Hematopoietic multipotent progenitor cell treated with erythropoietin and hydrocortisone succinate and interleukin-3 and kit ligand, for 8 days (in vitro differentiated cells): Measurements from ENCODE around the gene LDAF1.
"Not testable (repeated sequence)": the region's sequence is repeated elsewhere in the genome, so short reads cannot be mapped to it uniquely, and the experiment has no call there.

Experiments
- DNase-seq: peaks from one replicate; pipeline ENCODE4 v3.0.0-alpha.2; 2015

The LDAF1 gene

DNA sequence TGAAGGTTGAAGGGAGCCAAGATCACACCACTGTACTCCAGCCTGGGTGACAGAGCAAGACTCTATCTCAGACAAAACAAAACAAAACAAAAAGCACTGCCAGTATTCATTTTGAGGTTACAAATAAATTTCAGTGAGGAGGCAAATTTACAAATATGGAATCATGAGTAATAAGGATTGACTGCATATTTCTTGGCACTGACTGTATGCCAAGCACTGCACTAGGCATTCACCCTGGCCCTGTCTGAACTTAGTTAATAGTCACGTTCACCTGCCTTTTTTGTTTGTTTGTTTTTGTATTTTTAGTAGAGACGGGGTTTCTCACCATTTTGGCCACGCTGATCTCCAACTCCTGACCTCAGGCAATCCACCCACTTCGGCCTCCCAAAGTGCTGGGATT lies 5.1 kb downstream of the LDAF1 start:
- DNase-seq = no peak

DNA sequence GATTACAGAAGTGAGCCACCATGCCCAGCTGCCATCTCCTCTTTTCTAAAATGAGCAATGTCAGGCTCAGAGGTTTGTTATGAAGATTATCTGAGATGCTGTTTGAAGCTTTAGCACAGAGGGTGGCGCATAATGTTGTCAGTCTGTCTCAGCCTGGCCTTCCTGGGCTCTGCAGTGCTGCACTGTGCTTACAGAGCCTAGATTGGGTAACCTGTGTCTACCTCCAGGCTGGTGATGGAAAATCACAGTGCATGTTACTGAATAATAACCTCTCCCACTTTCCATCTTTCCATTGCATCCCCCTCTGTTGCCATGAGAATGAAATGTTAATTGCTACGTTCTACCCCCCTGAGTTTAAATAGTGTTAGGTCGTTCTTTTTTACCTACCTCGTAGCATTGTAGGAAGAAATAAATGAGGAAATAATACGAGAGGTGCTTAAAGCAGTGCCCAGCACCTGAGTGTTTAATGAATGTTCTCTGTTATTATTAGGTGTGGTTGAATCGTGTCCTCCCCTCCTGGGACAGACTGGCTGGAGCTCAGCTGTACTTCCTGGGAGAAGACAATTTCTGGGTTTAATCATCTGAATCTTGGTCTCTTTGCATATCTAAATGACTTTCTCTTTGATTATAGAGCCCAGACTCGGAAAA lies 6.2 kb downstream of the LDAF1 start:
- DNase-seq = no peak

DNA sequence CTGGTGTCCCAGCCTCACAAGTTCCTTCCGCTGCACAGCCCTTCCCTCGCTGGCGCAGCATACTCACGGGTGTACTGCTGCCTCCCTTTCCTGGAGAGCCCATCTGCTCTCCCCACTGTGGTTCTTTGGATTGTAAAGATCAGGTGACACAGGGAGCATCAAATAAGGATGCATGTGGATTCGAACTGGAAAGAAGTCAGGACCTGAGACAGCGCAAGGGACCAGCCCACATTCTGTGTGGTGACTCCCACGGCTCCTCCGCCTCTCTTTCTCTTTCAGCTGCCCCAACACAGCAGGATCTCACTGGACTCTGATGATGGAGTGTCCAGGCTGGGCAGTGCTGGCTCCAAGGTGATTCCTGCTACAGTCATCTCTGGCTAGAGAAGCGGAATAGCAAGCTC lies 8.1 kb downstream of the LDAF1 start:
- no peak for DNase-seq

DNA sequence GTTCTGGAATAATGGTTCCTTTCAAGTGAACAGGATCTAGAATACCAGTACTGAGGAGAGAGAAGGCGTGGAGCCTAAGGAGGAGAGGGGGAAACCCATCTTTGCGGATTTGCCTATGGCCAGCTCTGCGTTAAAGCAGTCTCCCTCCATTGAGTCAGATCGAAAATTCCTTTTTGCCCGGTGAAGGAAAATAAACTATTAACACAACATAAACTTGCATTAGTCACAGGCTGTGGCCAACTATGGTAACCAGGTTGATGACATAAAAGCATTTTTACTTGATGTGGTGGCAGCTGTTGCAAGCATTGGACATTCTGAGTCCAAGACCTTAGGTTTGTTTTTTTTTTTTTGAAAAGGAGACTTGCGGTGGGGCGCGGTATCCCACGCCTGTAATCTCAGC lies 8.9 kb downstream of the LDAF1 start:
- DNase-seq = no peak

DNA sequence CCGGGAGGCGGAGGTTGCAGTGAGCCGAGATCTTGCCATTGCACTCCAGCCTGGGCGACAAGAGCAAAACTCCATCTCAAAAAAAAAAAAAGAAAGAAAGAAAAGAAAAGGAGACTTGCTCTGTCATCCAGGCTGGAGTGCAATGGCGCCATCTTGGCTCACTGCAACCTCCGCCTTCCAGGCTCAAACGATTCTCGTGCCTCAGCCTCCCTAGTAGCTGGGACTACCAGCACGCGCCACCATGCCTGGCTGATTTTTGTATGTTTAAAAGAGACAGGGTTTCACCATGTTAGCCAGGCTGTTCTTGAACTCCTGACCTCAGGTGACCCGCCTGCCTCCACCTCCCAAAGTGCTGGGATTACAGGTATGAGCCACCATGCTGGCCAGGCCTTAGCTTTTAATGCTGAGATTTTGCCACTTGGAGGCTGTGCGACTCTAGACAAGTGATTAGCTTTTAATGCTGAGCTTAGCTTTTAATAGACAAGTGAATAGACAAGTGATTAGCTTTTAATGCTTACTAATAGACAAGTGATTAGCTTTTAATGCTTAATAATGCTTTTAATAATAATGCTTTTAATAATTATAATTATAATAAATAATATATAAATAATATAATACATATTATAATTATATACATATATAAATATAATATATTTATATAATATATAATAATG lies 9.6 kb downstream of the LDAF1 start:
- DNase-seq = no peak

DNA sequence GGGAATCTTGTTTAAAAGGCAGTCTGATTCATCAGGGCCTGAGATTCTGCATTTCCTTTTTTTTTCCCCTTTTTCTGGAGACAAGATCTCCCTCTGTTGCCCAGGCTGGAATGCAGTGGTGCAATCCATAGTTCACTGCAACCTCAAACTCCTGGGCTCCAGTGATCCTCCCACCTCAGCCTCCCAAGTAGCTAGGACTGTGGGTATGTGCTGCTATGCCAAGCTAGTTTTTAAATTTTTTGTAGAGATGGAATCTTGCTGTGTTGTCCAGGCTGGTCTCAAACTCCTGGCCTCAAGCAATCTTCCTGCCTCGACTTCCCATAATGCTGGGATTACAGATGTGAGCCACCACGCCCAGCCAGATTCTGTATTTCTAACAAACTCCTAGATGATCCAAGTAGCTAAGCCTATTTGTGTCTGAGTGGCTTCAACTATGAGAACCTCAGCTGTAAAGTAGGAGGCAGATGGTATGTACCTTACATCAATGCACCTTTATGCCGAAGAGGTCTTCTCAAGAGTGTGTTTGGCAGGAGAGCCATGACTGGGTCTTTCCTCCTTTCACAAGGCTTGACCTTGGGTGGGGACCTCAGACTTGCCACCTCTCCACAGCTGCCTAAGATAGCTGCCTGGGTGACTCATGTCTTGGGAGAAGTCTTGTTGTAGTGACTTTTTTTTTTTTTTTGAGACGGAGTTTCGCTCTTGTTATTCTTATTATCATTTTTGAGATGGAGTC lies 10.9 kb downstream of the LDAF1 start:
- peak; percentile 27 for DNase-seq

DNA sequence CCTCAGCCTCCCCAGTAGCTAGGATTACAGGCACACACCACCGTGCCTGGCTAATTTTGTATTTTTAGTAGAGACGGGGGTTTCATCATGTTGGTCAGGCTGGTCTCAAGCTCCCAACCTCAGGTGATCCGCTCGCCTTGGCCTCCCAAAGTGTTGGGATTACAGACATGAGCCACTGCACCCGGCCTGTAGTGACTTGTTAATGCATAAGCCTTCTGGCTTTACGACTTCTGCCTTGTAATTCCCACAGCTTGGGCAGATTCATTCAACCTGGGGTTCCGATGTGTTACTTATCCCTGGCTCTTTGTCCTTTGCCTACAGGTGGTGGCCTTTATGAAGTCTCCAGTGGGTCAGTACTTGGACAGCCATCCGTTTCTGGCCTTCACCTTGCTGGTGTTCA lies 11.6 kb downstream of the LDAF1 start:
- DNase-seq = not testable (repeated sequence)

DNA sequence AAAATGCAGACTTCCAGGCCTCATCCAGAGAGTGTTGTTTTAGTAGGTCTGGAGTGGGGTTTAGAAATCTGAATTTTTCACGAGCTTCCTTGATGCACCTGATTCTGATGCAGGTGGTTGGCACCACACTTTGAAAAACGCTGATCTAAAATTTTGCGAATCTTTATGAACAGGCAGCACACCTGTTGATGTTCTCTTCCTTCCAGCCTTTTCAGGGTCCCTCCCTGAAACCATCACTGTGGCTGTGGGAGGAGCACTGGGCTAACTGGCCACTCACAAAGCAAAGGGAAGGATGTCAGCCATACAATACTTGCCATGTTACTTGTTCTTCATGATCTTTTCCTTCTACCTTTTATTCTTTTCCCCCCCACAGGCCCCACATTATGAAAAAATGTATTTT lies 14.2 kb downstream of the LDAF1 start:
- DNase-seq = no peak

DNA sequence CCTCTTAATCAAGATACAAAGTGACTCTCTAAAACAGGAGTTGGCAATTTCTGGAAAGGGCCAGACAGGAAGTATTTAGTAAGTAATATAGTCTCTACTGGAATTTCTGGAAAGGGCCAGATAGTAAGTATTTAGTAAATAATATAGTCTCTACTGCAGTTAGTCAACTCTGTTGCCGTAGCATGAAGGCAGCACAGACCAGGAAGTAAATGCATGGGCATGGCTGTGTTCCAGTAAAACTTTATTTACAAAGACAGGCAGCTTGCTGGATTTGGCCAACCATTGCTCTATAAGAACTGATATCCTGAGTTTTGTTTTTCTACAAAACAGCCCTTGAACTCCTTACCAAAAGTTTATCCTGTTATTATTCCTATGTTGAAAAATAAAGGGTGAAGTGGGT lies 16.9 kb downstream of the LDAF1 start:
- no peak for DNase-seq

DNA sequence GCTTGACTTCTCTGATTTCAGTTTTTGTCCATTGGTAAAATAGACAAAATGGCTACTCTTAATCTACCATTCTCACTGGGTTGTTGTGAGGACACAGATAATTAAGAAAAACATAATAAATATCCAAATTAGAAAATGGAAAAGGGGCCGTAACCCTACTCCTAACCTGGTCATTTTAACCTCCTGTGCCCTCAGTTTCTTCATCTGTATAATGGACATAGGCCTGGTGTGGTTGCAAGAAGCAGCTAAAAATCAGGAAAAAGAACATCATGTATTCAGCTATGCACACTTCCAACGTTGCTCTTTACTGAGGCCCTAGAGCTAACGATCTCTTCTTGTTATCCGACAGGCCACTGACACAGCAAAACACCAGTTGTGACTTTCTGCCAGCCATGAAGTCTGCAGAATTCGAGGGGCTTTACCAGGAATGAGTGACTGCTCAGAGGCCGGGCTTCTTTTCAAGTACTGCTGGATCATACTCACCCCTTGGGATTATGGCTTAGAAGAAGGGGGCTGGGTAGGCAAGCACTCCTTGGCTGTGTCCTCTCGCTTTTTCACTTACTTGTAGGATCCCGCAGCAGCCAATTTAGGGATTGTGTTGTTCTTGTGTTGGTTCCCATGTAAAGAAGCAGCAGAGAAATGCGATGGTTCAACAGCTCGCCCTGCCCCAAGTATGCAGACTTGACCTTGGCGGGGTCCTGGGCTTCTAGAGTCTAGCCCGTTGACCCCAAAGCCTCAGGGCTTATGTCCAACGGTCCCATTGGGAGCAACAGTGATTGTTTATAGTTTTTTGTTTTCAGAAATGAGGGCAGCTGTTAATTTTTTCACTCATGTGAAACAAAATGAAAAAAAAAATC lies 20.9 kb downstream of the LDAF1 start:
- no peak for DNase-seq

DNA sequence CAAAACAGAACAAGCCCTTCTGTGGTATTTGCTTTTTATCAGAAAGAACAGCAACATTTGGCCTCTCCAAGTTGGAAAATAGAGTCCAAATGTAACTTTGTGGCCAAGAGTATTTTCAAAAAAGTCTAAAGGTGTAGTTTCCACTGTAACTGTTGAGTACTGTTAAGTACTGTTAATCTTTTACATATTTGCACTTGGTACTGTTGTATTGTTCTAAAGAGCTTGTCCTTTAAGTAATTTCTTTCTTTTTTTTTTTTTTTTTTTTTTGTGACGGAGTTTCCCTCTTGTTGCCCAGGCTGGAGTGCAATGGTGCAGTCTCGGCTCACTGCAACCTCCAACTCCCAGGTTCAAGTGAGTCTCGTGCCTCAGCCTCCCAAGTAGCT lies 21.5 kb downstream of the LDAF1 start:
- DNase-seq = no peak

DNA sequence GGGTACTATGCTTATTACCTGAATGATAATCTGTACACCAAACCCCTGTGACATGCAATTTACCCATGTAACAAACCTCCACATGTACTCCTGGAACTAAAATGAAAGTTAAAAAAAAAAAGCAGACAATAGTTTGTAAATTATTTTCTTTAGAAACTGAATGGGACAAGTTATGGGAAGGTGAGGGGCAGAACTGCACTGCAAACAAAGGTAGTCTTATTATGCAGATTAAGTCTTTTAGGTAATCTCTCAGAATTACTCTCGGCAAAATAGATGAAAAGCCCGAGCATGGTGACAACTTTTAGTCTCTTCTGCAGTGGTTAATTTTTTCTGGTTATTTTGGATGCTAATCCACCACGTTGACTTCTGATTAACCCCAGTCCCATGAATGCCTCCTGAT lies 25.5 kb downstream of the LDAF1 start:
- no peak for DNase-seq

DNA sequence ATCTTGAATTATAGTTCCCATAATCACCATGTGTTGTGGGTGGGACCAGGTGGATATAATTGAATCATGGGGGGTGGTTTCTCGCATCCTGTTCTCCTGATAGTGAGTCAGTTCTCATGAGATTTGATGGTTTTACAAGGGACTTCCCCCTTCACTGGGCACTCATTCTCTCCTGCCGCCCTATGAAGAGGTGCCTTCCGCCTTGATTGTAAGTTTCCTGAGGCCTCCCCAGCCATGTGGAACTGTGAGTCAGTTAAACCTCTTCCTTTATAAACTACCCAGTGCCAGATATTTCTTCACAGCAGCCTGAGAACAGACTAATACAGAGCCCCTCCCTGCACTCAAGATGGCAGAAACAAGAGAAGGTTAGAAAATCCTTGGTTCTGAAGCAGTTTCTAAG lies 26.4 kb downstream of the LDAF1 start:
- no peak for DNase-seq

DNA sequence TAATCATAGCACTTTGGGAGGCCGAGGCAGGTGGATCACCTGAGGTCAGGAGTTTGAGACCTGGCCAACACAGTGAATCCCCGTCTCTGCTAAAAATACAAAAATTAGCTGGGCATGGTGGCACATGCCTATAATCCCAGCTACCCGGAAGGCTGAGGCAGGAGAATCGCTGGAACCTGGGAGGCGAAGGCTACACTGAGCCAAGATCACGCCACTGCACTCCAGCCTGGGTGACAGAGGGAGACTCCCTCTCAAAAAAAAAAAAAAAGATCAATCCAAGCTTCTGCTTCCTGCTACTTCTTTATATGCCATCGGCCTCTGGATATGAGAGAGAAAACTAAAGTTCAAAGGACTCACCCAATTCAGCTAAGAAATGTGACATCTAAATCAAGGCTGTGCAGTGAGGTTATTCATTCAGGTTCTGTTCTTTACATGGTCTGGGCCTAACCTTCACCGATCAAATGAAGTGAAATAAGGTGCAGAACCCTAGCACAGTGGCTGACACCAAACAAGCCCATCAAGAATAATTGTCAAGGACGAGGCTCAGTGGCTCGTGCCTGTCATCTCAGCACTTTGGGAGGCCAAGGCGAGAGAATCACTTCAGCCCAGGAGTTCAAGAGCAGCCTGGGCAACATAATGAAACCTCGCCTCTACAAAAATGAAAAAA lies 27.3 kb downstream of the LDAF1 start:
- no peak for DNase-seq

DNA sequence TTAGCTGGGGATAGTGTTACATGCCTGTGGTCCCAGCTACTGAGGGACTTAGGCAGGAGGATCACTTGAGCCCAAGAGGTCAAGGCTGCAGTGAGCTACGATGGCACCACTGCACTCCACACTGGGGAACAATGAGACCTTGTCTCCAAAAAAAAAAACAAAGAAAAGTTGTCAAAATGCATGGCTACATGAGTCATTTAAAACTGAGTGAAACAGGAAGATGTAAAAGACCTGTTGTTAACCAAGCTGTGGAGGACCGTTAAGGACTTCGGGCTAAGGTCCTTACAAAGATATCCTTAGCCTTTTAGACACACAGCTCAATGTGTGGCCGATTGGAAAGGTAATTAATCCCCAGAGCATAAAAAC lies 27.8 kb downstream of the LDAF1 start:
- no peak for DNase-seq

DNA sequence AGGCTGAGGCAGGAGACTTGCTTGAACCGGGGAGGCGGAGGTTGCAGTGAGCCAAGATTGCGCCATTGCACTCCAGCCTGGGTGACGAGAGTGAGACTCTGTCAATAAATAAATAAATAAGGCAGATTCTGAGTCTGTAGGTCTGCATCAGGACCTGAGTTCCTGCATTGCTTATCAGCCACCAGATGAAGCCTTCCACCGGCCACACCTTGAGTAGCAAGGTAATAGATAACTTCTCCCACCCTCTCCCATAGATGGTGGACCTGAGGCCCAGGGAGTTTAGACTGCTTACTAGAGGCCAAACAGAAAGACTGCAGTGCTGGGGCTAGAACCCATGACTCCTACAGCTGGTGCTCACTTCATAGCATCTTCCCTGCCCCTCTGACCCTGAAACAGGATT lies 30.8 kb downstream of the LDAF1 start:
- DNase-seq = no peak

DNA sequence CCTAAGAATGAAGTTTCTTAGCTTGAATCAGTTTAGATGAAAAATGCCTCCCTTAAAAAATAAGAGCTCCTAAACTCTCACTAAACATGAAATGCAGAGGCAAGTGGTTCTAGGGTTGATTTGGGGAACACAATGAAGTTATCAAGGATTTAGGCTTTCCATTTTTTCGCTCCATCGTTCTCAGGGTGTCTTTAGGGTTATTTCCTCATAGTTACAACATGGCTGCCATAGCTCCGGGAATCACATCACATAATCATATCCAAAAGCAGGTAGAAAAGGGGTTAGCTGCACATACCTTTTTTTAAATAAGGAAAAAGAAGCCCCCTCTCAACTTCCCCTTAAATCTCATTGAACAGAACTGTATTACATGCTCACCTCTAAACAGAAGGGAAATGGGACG lies 31.5 kb downstream of the LDAF1 start:
- no peak for DNase-seq

DNA sequence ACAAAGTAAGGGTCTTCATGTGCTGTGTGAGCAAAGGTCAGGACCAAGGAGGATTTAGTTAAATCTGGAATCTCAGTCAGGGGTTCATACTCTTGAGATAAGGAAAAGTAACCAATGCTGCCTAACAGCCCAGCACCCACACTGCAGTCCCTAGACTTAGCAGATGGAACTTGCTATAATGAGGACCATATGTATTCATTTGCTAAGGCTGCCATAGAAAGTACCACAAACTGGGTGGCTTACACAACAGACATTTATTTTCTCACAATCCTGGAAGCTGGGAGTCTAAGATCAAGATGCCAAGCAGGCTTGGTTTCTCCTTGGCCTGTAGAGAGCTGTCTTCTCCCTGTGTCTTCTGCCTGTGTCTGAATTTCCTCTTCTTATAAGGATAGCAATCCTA lies 32.1 kb downstream of the LDAF1 start:
- DNase-seq = no peak

DNA sequence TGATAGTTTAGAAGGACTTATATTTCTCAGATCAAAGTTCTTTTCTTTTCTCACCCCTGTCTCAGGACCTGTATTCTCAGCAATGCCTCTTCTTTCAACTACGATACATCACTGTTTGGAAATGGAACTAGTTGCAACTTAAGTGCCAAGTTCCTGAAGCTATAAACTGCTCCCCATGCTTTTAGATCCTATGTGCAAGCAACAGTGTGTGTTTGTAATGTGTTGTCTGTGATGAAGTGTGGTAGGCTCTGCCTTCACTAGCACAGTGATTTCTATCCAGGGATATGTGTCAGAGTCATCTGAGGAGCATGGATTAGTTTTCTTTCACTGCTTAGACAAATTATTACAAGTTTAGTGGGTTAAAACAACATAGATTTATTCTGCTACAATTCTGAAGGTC lies 34.5 kb downstream of the LDAF1 start:
- no peak for DNase-seq

DNA sequence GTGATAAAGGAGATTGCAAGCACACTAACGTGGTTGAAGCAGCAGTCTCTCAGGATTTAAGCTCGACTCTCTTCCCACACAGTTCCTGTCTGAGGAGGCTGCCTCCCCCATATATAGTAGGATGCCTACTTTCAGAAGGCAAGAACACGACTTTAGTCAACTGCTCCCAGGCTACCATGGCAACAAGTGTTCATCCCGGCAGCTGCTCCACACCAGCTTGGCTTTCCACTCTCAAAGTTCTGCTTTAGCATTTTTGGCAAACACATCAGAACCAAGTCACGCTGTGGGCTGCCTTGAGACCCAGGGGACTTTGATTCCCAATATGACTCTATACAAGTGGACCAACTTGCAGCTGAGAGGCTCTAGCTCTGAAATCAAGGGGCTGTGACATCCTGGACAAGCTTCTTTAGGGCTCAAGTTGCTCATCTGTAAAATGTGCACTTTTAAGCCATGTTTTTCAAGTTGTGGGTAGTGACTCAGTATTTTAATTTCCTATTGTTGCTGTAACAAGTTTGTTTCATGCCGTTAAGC lies 36.4 kb downstream of the LDAF1 start:
- no peak for DNase-seq

DNA sequence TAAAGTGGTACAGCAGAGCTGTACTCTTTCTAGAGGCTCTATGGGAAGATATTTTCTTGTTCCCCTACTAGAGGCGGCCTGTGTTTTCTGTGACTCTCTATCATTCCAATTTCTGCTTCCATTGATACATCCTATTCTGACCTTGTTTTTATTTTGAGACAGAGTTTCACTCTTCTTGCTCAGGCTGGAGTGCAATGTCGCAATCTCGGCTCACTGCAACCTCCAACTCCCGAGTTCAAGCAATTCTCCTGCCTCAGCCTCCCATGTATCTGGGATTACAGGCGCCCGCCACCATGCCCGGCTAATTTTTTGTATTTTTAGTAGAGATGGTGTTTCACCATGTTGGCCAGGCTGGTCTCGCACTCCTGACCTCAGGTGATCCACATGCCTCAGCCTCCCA lies 36.9 kb downstream of the LDAF1 start:
- DNase-seq = not testable (repeated sequence)

DNA sequence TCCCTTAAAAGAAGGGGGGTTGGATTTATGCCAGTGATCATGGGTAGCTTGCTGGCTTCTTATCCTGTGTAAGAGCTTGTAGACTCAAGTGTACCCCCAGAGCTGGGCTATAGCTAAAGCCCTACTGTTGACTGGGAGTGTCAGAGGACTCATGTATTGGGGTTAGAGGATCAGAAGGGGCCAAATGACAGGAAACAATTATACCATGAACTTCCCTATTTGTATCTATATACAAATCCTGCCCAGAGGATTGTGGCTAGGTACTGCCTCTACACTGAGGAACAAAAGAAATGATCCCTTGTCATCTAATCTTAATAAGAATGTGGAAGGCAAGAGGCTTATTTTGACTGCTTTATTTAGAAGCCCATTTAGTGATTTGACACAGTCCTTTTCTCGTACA lies 38.6 kb downstream of the LDAF1 start:
- DNase-seq = no peak

DNA sequence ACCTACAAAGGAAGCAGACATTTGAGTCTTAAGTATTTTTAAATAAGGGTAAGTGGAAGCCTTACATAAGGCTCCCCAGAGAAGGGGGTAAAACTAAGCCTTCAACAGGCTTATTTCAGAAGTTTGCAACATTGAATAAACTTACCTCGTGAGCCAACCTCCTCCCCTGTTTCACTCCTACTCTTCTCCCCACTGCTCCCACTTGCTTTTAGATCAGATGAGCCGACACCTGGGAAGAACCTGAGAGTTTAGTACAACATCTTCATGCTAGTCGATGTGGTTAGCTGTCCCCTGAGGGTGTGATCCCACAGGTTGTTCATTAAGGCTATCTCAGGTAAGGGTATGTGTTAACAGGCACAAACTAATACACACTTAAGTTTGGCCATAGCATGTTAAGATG lies 39.1 kb downstream of the LDAF1 start:
- DNase-seq = no peak
